GM12878 (cell line): ENCODE results near the gene PES1.

Experiments used
- E4F1 ChIP-seq: fragments of 450-650 bp; IDR thresholded peaks from 2 replicates; pipeline ENCODE4 v1.6.1; 2018; ENCODE audit warnings: borderline replicate concordance, mild to moderate bottlenecking; ENCODE audit not compliant: partially characterized antibody
- EZH2 ChIP-seq: IDR thresholded peaks from 2 replicates; pipeline ENCODE4 v1.6.1; 2012; ENCODE audit warnings: low read depth, mild to moderate bottlenecking, control low read depth, inconsistent platforms, low read length, borderline replicate concordance; ENCODE audit not compliant: control insufficient read depth
- NFXL1 ChIP-seq: fragments of 450-650 bp; IDR thresholded peaks from 2 replicates; pipeline ENCODE4 v1.6.1; 2017; ENCODE audit warnings: antibody characterized with exemption, mild to moderate bottlenecking, borderline replicate concordance
- POLR2A ChIP-seq: IDR thresholded peaks from 2 replicates; pipeline ENCODE4 v1.6.1; 2011; ENCODE audit warnings: low read depth, mild to moderate bottlenecking, low read length
- TF ChIP-seq, protein P1 (sequence below): IDR thresholded peaks from 2 replicates; pipeline ENCODE4 v1.6.1; 2012; ENCODE audit warnings: low read length, inconsistent platforms

DNA sequence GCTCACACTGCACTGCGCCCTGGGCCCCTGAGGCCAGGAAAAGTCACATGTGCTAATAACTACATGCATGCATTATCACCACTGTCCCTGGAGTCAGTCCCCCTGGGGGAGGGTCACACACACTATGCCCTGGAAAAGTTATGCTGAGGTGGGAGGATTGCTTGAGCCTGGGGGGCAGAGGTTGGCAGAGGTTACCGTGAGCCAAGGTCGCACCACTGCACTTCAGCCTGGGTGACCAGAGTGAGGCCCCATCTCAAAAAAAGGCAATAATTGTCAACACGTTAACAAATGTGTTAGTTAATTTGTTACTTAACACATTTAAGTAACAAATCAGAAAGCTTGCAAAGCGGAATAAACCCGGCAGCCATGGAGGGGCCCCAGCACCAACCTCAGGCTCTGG, 31.8 kb downstream of the PES1 start:
- no peak for TF ChIP-seq E4F1
- TF ChIP-seq, protein P1, sequence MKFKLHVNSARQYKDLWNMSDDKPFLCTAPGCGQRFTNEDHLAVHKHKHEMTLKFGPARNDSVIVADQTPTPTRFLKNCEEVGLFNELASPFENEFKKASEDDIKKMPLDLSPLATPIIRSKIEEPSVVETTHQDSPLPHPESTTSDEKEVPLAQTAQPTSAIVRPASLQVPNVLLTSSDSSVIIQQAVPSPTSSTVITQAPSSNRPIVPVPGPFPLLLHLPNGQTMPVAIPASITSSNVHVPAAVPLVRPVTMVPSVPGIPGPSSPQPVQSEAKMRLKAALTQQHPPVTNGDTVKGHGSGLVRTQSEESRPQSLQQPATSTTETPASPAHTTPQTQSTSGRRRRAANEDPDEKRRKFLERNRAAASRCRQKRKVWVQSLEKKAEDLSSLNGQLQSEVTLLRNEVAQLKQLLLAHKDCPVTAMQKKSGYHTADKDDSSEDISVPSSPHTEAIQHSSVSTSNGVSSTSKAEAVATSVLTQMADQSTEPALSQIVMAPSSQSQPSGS, result no peak
- no peak for TF ChIP-seq EZH2
- TF ChIP-seq POLR2A, result no peak
- no peak for TF ChIP-seq NFXL1
